HG02938 (cell line): ENCODE results near the gene PRRT4.

Experiments
- ATAC-seq: cut with Tn5 transposase; IDR thresholded peaks from one replicate; pipeline ENCODE4 v1.9.1; 2021; ENCODE audit warnings: mild to moderate bottlenecking, moderate library complexity; ENCODE audit not compliant: unreplicated experiment

The PRRT4 gene

GRCh38 chr7:128395748-128396147, 34.3 kb upstream of the PRRT4 start:
- no peak for ATAC-seq

- ATAC-seq: no peak
Measured at GRCh38 chr7:128394904-128395496, 33.5 kb upstream of the PRRT4 start.

- ATAC-seq: no peak
Measured at GRCh38 chr7:128393526-128394330, 32.2 kb upstream of the PRRT4 start.

GRCh38 chr7:128392446-128393327, 31.2 kb upstream of the PRRT4 start:
- no peak for ATAC-seq

- no peak for ATAC-seq
Measured at GRCh38 chr7:128391805-128392204, 30.3 kb upstream of the PRRT4 start.

- no peak for ATAC-seq
Measured at GRCh38 chr7:128390871-128391565, 29.5 kb upstream of the PRRT4 start.

- ATAC-seq: no peak
Measured at GRCh38 chr7:128389618-128390329, 28.3 kb upstream of the PRRT4 start.

GRCh38 chr7:128389085-128389617, 27.7 kb upstream of the PRRT4 start:
- no peak for ATAC-seq

GRCh38 chr7:128388145-128388485, 26.6 kb upstream of the PRRT4 start:
- ATAC-seq: no peak

- ATAC-seq: peak; percentile 79
Measured at GRCh38 chr7:128387216-128388144, 26.0 kb upstream of the PRRT4 start.

GRCh38 chr7:128385988-128386925, 24.8 kb upstream of the PRRT4 start:
- ATAC-seq: no peak

GRCh38 chr7:128384726-128385125, 23.2 kb upstream of the PRRT4 start:
- ATAC-seq: no peak

GRCh38 chr7:128383776-128384175, 22.3 kb upstream of the PRRT4 start:
- no peak for ATAC-seq

- no peak for ATAC-seq
Measured at GRCh38 chr7:128381161-128381821, 19.8 kb upstream of the PRRT4 start.

- no peak for ATAC-seq
Measured at GRCh38 chr7:128380483-128381106, 19.1 kb upstream of the PRRT4 start.

- no peak for ATAC-seq
Measured at GRCh38 chr7:128379900-128380479, 18.5 kb upstream of the PRRT4 start.

- no peak for ATAC-seq
Measured at GRCh38 chr7:128378637-128379036, 17.1 kb upstream of the PRRT4 start.
